Central memory CD4-positive, alpha-beta T cell (primary cell): ENCODE data around the gene ZIM2.
"Not testable (repeated sequence)": the region's sequence is repeated elsewhere in the genome, so short reads cannot be mapped to it uniquely, and the experiment has no call there.

Experiments used
- DNase-seq: peaks from one replicate; pipeline ENCODE4 v3.0.0; 2022
- total RNA-seq, 3 experiments: gene quantifications; one replicate each; lab custom pipeline; 2026; lab: John Stamatoyannopoulos, UW

Gene ZIM2
- total RNA-seq, result 0 reads per million in 3 experiments

- no peak for DNase-seq
Measured at GRCh38 chr19:56840451-56841192, at the start of gene ZIM2, which contains the start of gene PEG3. Gene ZIM2 (minus strand): TSS chr19:56840726. CDS start chr19:56824277, 16,449 bp downstream. Gene PEG3 (minus strand): TSS chr19:56840726. CDS start chr19:56824655, 16,071 bp downstream.

GRCh38 chr19:56885173-56885985 lies 44.9 kb upstream of the ZIM2 start:
- DNase-seq, result no peak

GRCh38 chr19:56884441-56884840 lies 43.9 kb upstream of the ZIM2 start:
- no peak for DNase-seq

- DNase-seq, result no peak
Measured at GRCh38 chr19:56880592-56881190, 40.2 kb upstream of the ZIM2 start.

- no peak for DNase-seq
Measured at GRCh38 chr19:56877069-56877715, 36.7 kb upstream of the ZIM2 start.

GRCh38 chr19:56875717-56876116 lies 35.2 kb upstream of the ZIM2 start:
- DNase-seq, result no peak

GRCh38 chr19:56874530-56874929 lies 34.0 kb upstream of the ZIM2 start:
- DNase-seq, result no peak

- no peak for DNase-seq
Measured at GRCh38 chr19:56873493-56873892, 33.0 kb upstream of the ZIM2 start.

- no peak for DNase-seq
Measured at GRCh38 chr19:56869886-56870285, 29.4 kb upstream of the ZIM2 start.

- no peak for DNase-seq
Measured at GRCh38 chr19:56868446-56868845, 27.9 kb upstream of the ZIM2 start.

- no peak for DNase-seq
Measured at GRCh38 chr19:56866538-56866937, 26.0 kb upstream of the ZIM2 start.

GRCh38 chr19:56864443-56865125 lies 24.1 kb upstream of the ZIM2 start:
- DNase-seq, result no peak

- DNase-seq, result no peak
Measured at GRCh38 chr19:56862741-56863140, 22.2 kb upstream of the ZIM2 start.

GRCh38 chr19:56860409-56860808 lies 19.9 kb upstream of the ZIM2 start:
- not testable (repeated sequence) for DNase-seq

GRCh38 chr19:56858026-56858425 lies 17.5 kb upstream of the ZIM2 start:
- no peak for DNase-seq

GRCh38 chr19:56856822-56857221 lies 16.3 kb upstream of the ZIM2 start:
- DNase-seq, result no peak

GRCh38 chr19:56852361-56852760 lies 11.8 kb upstream of the ZIM2 start:
- not testable (repeated sequence) for DNase-seq

- DNase-seq, result no peak
Measured at GRCh38 chr19:56848166-56848565, 7.6 kb upstream of the ZIM2 start.

GRCh38 chr19:56842412-56842811 lies 1.9 kb upstream of the ZIM2 start:
- DNase-seq, result no peak

GRCh38 chr19:56841193-56841543 lies 642 bp upstream of the ZIM2 start:
- DNase-seq, result no peak

GRCh38 chr19:56839652-56840450 lies 675 bp downstream of the ZIM2 start:
- DNase-seq, result no peak
